GM12878 (cell line): Measurements from ENCODE around the gene RANBP3. TPM values are rescaled to one million over a fixed set of nuclear protein-coding genes. Genes with fewer than 3 reads are reported as not detected.

Experiments used
- ATAC-seq: fragments of 200-7000 bp; cut with Tn5 transposase; 3 replicates; pipeline ENCODE4 v1.9.1; 2020; ENCODE audit warnings: mild to moderate bottlenecking, moderate library complexity
- BruUV-seq: library from RNA; stranded (reverse); fragments of 400-500 nt; replicated peaks from 2 replicates; lab custom pipeline; 2021; lab: Mats Ljungman, UMichigan
- CTCF ChIA-PET: fragments of 300-600 bp; sonication (Branson Sonifier 250); formaldehyde crosslinking; extraction: SDS; loops from one replicate; lab custom pipeline; 2021; ENCODE audit warnings: inconsistent platforms; lab: Yijun Ruan, JAX
- POLR2A ChIA-PET: fragments of 350-600 bp; formaldehyde crosslinking; extraction: SDS; loops from one replicate; lab custom pipeline; 2021; ENCODE audit warnings: inconsistent platforms; lab: Charles Lee
- RAD21 ChIA-PET: fragments of 300-600 bp; sonication (Branson Sonifier 250); formaldehyde crosslinking; loops from one replicate; lab custom pipeline; 2023; ENCODE audit warnings: antibody characterized with exemption; ENCODE audit not compliant: unreplicated experiment; lab: Charles Lee
- SMC1A ChIA-PET: fragments of 300-600 bp; sonication (Branson Sonifier 250); formaldehyde crosslinking; loops from one replicate; lab custom pipeline; 2023; ENCODE audit not compliant: unreplicated experiment, uncharacterized antibody; lab: Charles Lee
- DNase-seq: peaks from one replicate; pipeline ENCODE4 v3.0.0-alpha.2; 2011; ENCODE audit warnings: low read depth, low spot score
- FAIRE-seq: peaks from 3 replicates; lab custom pipeline; 2011; peaks lifted over from hg19 to GRCh38; lab: Jason Lieb, UNC
- H2AFZ ChIP-seq: 2 replicates; pipeline ENCODE4 v1.6.0; 2011; ENCODE audit warnings: low read depth, low read length, control low read depth; ENCODE audit not compliant: control insufficient read depth
- H3K27ac ChIP-seq: 2 replicates; pipeline ENCODE4 v1.5.1; 2011; ENCODE audit warnings: control low read depth; ENCODE audit not compliant: control insufficient read depth, insufficient read depth
- H3K27me3 ChIP-seq, 2 experiments: replicated peaks in 1 of 2; 2 replicates each; pipeline versions ENCODE4 v1.6.0 to v1.6.1; 2011; ENCODE audit warnings: low read length in 1 of 2; ENCODE audit not compliant: control insufficient read depth in 2 of 2, insufficient read depth in 2 of 2
- H3K36me3 ChIP-seq, 2 experiments: 2 replicates each; pipeline ENCODE4 v1.5.1; 2011; ENCODE audit warnings: low read length in 1 of 2; ENCODE audit not compliant: control insufficient read depth in 2 of 2, insufficient read depth in 2 of 2
- H3K4me1 ChIP-seq: 2 replicates; pipeline ENCODE4 v1.6.1; 2011; ENCODE audit warnings: mild to moderate bottlenecking, low read length, moderate library complexity, mixed read lengths; ENCODE audit not compliant: control insufficient read depth, insufficient read depth
- H3K4me2 ChIP-seq: 2 replicates; pipeline ENCODE4 v1.6.0; 2011; ENCODE audit warnings: control low read depth; ENCODE audit not compliant: control insufficient read depth, insufficient read depth
- H3K4me3 ChIP-seq: fragments of 200-600 bp; sonication (generic); 2 replicates; pipeline ENCODE4 v1.5.1; 2016
- H3K79me2 ChIP-seq: 2 replicates; pipeline ENCODE4 v1.6.0; 2011; ENCODE audit warnings: low read length; ENCODE audit not compliant: control insufficient read depth, insufficient read depth
- H3K9ac ChIP-seq: 2 replicates; pipeline ENCODE4 v1.8.0; 2011; ENCODE audit warnings: low read length, control low read depth, mixed read lengths; ENCODE audit not compliant: control insufficient read depth, insufficient read depth
- H3K9me3 ChIP-seq: replicated peaks from 3 replicates; pipeline ENCODE4 v1.5.1; 2011; ENCODE audit warnings: mild to moderate bottlenecking, low read length; ENCODE audit not compliant: control insufficient read depth, insufficient read depth
- H4K20me1 ChIP-seq: 2 replicates; pipeline ENCODE4 v1.6.0; 2011; ENCODE audit not compliant: control insufficient read depth, insufficient read depth
- ASH2L ChIP-seq: fragments of 300-600, 200-600 bp; sonication (generic); IDR thresholded peaks from 2 replicates; pipeline ENCODE4 v1.6.1; 2017; ENCODE audit warnings: low read depth, mild to moderate bottlenecking, borderline replicate concordance
- ELK1 ChIP-seq: IDR thresholded peaks from 2 replicates; pipeline ENCODE4 v1.6.1; 2012; ENCODE audit warnings: low read depth, low read length, improper control_type of control experiment
- ESRRA ChIP-seq: IDR thresholded peaks from 2 replicates; pipeline ENCODE4 v1.6.1; 2012; ENCODE audit warnings: mild to moderate bottlenecking, low read length, improper control_type of control experiment
- MEF2B ChIP-seq: fragments of 450-650 bp; IDR thresholded peaks from 2 replicates; pipeline ENCODE4 v1.6.1; 2018; ENCODE audit warnings: mild to moderate bottlenecking, moderate library complexity; ENCODE audit not compliant: partially characterized antibody, poor library complexity, severe bottlenecking
- PAX5 ChIP-seq: IDR thresholded peaks from 2 replicates; pipeline ENCODE4 v1.6.1; 2011; ENCODE audit warnings: low read depth, low read length, borderline replicate concordance
- POU2F2 ChIP-seq: IDR thresholded peaks from 3 replicates; pipeline ENCODE4 v1.6.1; 2011; ENCODE audit warnings: low read depth, mild to moderate bottlenecking, low read length, borderline replicate concordance
- RFX5 ChIP-seq: IDR thresholded peaks from 2 replicates; pipeline ENCODE4 v1.6.1; 2011; ENCODE audit warnings: low read depth, low read length, improper control_type of control experiment
- SKIL ChIP-seq: fragments of 450-650 bp; IDR thresholded peaks from 2 replicates; pipeline ENCODE4 v1.6.1; 2017; ENCODE audit warnings: mild to moderate bottlenecking, low read depth, inconsistent platforms; ENCODE audit not compliant: poor library complexity, severe bottlenecking
- SREBF2 ChIP-seq: IDR thresholded peaks from 2 replicates; pipeline ENCODE4 v1.6.1; 2012; ENCODE audit warnings: mild to moderate bottlenecking, low read length
- ZNF687 ChIP-seq: fragments of 450-650 bp; IDR thresholded peaks from 2 replicates; pipeline ENCODE4 v1.6.1; 2017; ENCODE audit warnings: mild to moderate bottlenecking, moderate library complexity
- WGBS: methylation state at CpG from one replicate; pipeline ENCODE4 v1.1.6; 2016; ENCODE audit warnings: low lambda C conversion rate; ENCODE audit not compliant: insufficient replicate concordance, insufficient coverage; ENCODE audit errors: missing lambda C conversion rate; 5-methylcytosine and 5-hydroxymethylcytosine counted together
- in situ Hi-C: fragments of 300-500 bp; cut with MboI; formaldehyde crosslinking; loops from 9 replicates; pipeline ENCODE4 v1.14.3; 2018; ENCODE audit warnings: mixed read lengths
- intact Hi-C: fragments of 100-400 bp; cut with micrococcal nuclease; formaldehyde crosslinking; loops from one replicate; pipeline ENCODE4 v1.14.2; 2022; ENCODE audit not compliant: unreplicated experiment
- polyA plus RNA-seq, 11 experiments: library from polyadenylated mRNA; depleted of rRNA in 4 of 11; unstranded in 6 of 11; stranded (reverse) in 5 of 11; fragments of >200 nt; fragmentation: Nextera tagmentation in 4 of 11; fragmentation: Illumina TruSeq in 1 of 11; extraction: Ambion mirVana in 4 of 11; extraction: Trizol in 1 of 11; gene quantifications; 1 replicate in 1 of 11; 2 replicates in 10 of 11; pipeline versions ENCODE4 v1.2.1 to v1.2.3, GENCODE V29; 2011 to 2016; ENCODE audit warnings: inconsistent platforms in 2 of 11, missing spikeins in 2 of 11, low read depth in 1 of 11
- total RNA-seq, 4 experiments: library from RNA; depleted of rRNA in 3 of 4; stranded (reverse); fragments of >200 nt in 3 of 4; fragmentation: Illumina TruSeq in 1 of 4; extraction: Trizol in 1 of 4; gene quantifications; 2 replicates each; pipeline versions ENCODE4 v1.2.1 to v1.2.3, GENCODE V29; 2013 to 2021

The RANBP3 gene
- total and polyA plus RNA-seq, 10 of the 15 experiments (the other 5 are each of a cell fraction or from before 2014, with no cell fraction given), result 1.1 to 81.6 (median 60.0) TPM

GRCh38 chr19:5931251-5931650, 46.7 kb downstream of the RANBP3 start:
- FAIRE-seq (no peak), DNase-seq (no peak), ATAC-seq (no peak)
- peaks cover 22 to 42% of the 10 kb centered on the region in 2 experiments for H3K36me3 ChIP-seq
- no peak overlapping the region for H3K4me3 ChIP-seq
- no TSS peak for BruUV-seq
- no peaks in the 10 kb centered on the region for H3K79me2 ChIP-seq
- TF ChIP-seq RFX5, result no peak
- no peak for TF ChIP-seq SREBF2
- TF ChIP-seq ZNF687, result no peak
- peaks cover 15% of the 10 kb centered on the region for H3K4me1 ChIP-seq
- ChIA-PET SMC1A (no interaction called here), CTCF (no interaction called here), RAD21 (no interaction called here), POLR2A (no interaction called here)
- in situ Hi-C loops (no loop called here), intact Hi-C loops (no loop called here)
- H3K4me2 ChIP-seq, result no peak overlapping the region
- no peak overlapping the region for H2AFZ ChIP-seq
- H3K27ac ChIP-seq, result no peak overlapping the region
- H3K27me3 ChIP-seq, result no peaks in the 10 kb centered on the region
- no peak overlapping the region for H3K9ac ChIP-seq
- no peaks in the 10 kb centered on the region for H3K9me3 ChIP-seq
- WGBS, result 100% methylated on average over 11 of the region's 11 CpGs
- H4K20me1 ChIP-seq, result no peaks in the 10 kb centered on the region

GRCh38 chr19:5929625-5930024, 48.3 kb downstream of the RANBP3 start:
- peaks cover 15% of the 10 kb centered on the region for H3K4me1 ChIP-seq
- DNase-seq, result no peak
- CTCF ChIA-PET, result no interaction called here
- RAD21 ChIA-PET, result no interaction called here
- in situ Hi-C loops (no loop called here), intact Hi-C loops (no loop called here)
- no peak for FAIRE-seq
- over 99% methylated on average over 14 of the region's 14 CpGs for whole genome bisulfite sequencing
- H3K79me2 ChIP-seq, result no peaks in the 10 kb centered on the region
- no peak overlapping the region for H2AFZ ChIP-seq
- POLR2A ChIA-PET, result no interaction called here
- ATAC-seq, result no peak
- peaks cover 15 to 49% of the 10 kb centered on the region in 2 experiments for H3K36me3 ChIP-seq
- no TSS peak for BruUV-seq
- H3K27ac ChIP-seq, result no peak overlapping the region
- no peaks in the 10 kb centered on the region for H3K9me3 ChIP-seq
- H3K4me3 ChIP-seq, result no peak overlapping the region
- no peak overlapping the region for H3K9ac ChIP-seq
- no peaks in the 10 kb centered on the region for H4K20me1 ChIP-seq
- SMC1A ChIA-PET, result no interaction called here
- H3K27me3 ChIP-seq, result no peaks in the 10 kb centered on the region
- H3K4me2 ChIP-seq, result no peak overlapping the region
- TF ChIP-seq ESRRA (no peak), POU2F2 (no peak), RFX5 (no peak), ASH2L (no peak), ELK1 (no peak), PAX5 (no peak), SKIL (no peak), MEF2B (no peak)
